CD14-positive monocyte (primary cell): ENCODE data around the gene IFT57. TPM values are rescaled to one million over a fixed set of nuclear protein-coding genes. Genes with fewer than 3 reads are reported as not detected.
A peak's percentile ranks its signal among the peaks of the same experiment; 100 is the strongest.

Experiments
- DNase-seq, 3 donors: peaks; one replicate each; pipeline ENCODE4 v3.0.0-alpha.2; 2011 to 2022
- H2AFZ ChIP-seq: 2 replicates; pipeline ENCODE4 v1.6.0; 2012; ENCODE audit warnings: mild to moderate bottlenecking, low read depth, low read length, inconsistent platforms; ENCODE audit not compliant: insufficient read depth, poor library complexity, severe bottlenecking
- H3K27ac ChIP-seq, 2 donors: 1 replicate in 1 of 2; 2 replicates in 1 of 2; pipeline ENCODE4 v1.5.1; 2012 to 2013; ENCODE audit warnings: low read length in 2 of 2, control low read depth in 1 of 2, inconsistent platforms in 1 of 2, low read depth in 1 of 2, mild to moderate bottlenecking in 1 of 2
- H3K27me3 ChIP-seq, 2 donors: one replicate each; pipeline versions ENCODE4 v1.6.0 to v1.6.1; 2011 to 2013; ENCODE audit warnings: low read length in 2 of 2; ENCODE audit not compliant: control insufficient read depth in 2 of 2, insufficient read depth in 2 of 2
- H3K36me3 ChIP-seq, 2 donors: replicated peaks in 1 of 2; 1 replicate in 1 of 2; 2 replicates in 1 of 2; pipeline versions ENCODE4 v1.5.1 to v1.6.1; 2012 to 2013; ENCODE audit warnings: low read length in 2 of 2, control low read depth in 1 of 2, inconsistent platforms in 1 of 2, mild to moderate bottlenecking in 1 of 2; ENCODE audit not compliant: insufficient read depth in 2 of 2, control insufficient read depth in 1 of 2
- H3K4me1 ChIP-seq, 2 donors: 1 replicate in 1 of 2; 2 replicates in 1 of 2; pipeline versions ENCODE4 v1.5.1 to v1.6.1; 2012 to 2013; ENCODE audit warnings: low read length in 2 of 2, control low read depth in 1 of 2, inconsistent platforms in 1 of 2, mild to moderate bottlenecking in 1 of 2, moderate library complexity in 1 of 2; ENCODE audit not compliant: insufficient read depth in 2 of 2, control insufficient read depth in 1 of 2
- H3K4me2 ChIP-seq: replicated peaks from 2 replicates; pipeline ENCODE3; 2012; ENCODE audit warnings: low read length, moderate library complexity, mild to moderate bottlenecking; ENCODE audit not compliant: poor library complexity, severe bottlenecking; ENCODE audit errors: extremely low read depth
- H3K4me3 ChIP-seq, 3 experiments: fragments of 200-600 bp in 1 of 3; sonication (generic) in 1 of 3; replicated peaks in 1 of 3; 1 replicate in 2 of 3; 2 replicates in 1 of 3; pipeline ENCODE4 v1.5.1; 2011 to 2013; ENCODE audit warnings: low read length in 3 of 3, mild to moderate bottlenecking in 3 of 3, control low read depth in 2 of 3, low read depth in 2 of 3, inconsistent platforms in 1 of 3, moderate library complexity in 1 of 3
- H3K79me2 ChIP-seq: 2 replicates; pipeline ENCODE4 v1.6.0; 2012; ENCODE audit warnings: mild to moderate bottlenecking, control low read depth, inconsistent platforms, low read length, moderate library complexity; ENCODE audit not compliant: insufficient read depth
- H3K9ac ChIP-seq: 2 replicates; pipeline ENCODE4 v1.6.0; 2017; ENCODE audit warnings: low read length, mild to moderate bottlenecking; ENCODE audit not compliant: insufficient read depth, poor library complexity, severe bottlenecking
- H3K9me3 ChIP-seq, 2 donors: replicated peaks in 1 of 2; 1 replicate in 1 of 2; 2 replicates in 1 of 2; pipeline versions ENCODE4 v1.5.1 to v1.6.1; 2012 to 2013; ENCODE audit warnings: low read length in 2 of 2, control low read depth in 1 of 2; ENCODE audit not compliant: control insufficient read depth in 1 of 2, insufficient read depth in 1 of 2
- H4K20me1 ChIP-seq: 2 replicates; pipeline ENCODE4 v1.6.0; 2012; ENCODE audit warnings: mild to moderate bottlenecking, low read length, control low read depth, moderate library complexity; ENCODE audit not compliant: insufficient read depth
- H3K27ac Mint-ChIP-seq, 7 donors: one replicate each; pipeline ENCODE4 v1.8.0; 2020; ENCODE audit warnings: mild to moderate bottlenecking in 7 of 7, mixed read lengths in 7 of 7, moderate library complexity in 6 of 7, inconsistent platforms in 2 of 7
- H3K27me3 Mint-ChIP-seq, 3 donors: one replicate each; pipeline ENCODE4 v1.8.0; 2021 to 2022; ENCODE audit warnings: low read depth in 3 of 3, mild to moderate bottlenecking in 3 of 3, mixed read lengths in 3 of 3, moderate library complexity in 3 of 3, inconsistent platforms in 1 of 3
- H3K36me3 Mint-ChIP-seq, 2 donors: one replicate each; pipeline ENCODE4 v1.8.0; 2020; ENCODE audit warnings: mixed read lengths in 2 of 2, inconsistent platforms in 1 of 2, mild to moderate bottlenecking in 1 of 2
- H3K4me1 Mint-ChIP-seq: one replicate; pipeline ENCODE4 v1.8.0; 2020; ENCODE audit warnings: mild to moderate bottlenecking, mixed read lengths
- H3K4me3 Mint-ChIP-seq, 2 donors: one replicate each; pipeline ENCODE4 v1.8.0; 2020; ENCODE audit warnings: mild to moderate bottlenecking in 2 of 2, mixed read lengths in 2 of 2, moderate library complexity in 1 of 2
- H3K9me3 Mint-ChIP-seq, 7 donors: one replicate each; pipeline ENCODE4 v1.8.0; 2020 to 2022; ENCODE audit warnings: mixed read lengths in 7 of 7, mild to moderate bottlenecking in 6 of 7, moderate library complexity in 6 of 7, inconsistent platforms in 2 of 7
- CTCF ChIP-seq: fragments of 200-600 bp; IDR thresholded peaks from one replicate; pipeline ENCODE4 v1.8.0; 2022; ENCODE audit warnings: antibody characterized with exemption, mild to moderate bottlenecking
- WGBS: methylation state at CpG from one replicate; pipeline ENCODE4 v1.1.5; 2013; ENCODE audit warnings: missing lambda C conversion rate; ENCODE audit not compliant: insufficient coverage; 5-methylcytosine and 5-hydroxymethylcytosine counted together
- intact Hi-C, 2 donors: fragments of 100-400 bp; cut with micrococcal nuclease; formaldehyde crosslinking; loops; one replicate each; pipeline versions ENCODE4 v1.15.0 to v1.15.1; 2023
- polyA plus RNA-seq, 3 donors: library from polyadenylated mRNA; depleted of rRNA in 1 of 3; unstranded in 2 of 3; stranded (reverse) in 1 of 3; fragments of 300-500 nt in 2 of 3; fragments of >200 nt in 1 of 3; fragmentation: Illumina TruSeq in 2 of 3; gene quantifications; 1 replicate in 2 of 3; 2 replicates in 1 of 3; pipeline ENCODE4 v1.2.3, GENCODE V29; 2012 to 2021

IFT57 gene
- polyA plus RNA-seq, 3 donors = 4.9 to 22.9 (median 15.1) TPM

- Histone ChIP-seq H3K4me3 (no peak overlapping the region), H3K27me3 (no peaks in the 10 kb centered on the region), H3K9me3 (no peaks in the 10 kb centered on the region), H3K9ac (no peak overlapping the region), H3K27ac (no peak overlapping the region), H3K4me2 (no peak overlapping the region), H2AFZ (no peak overlapping the region), H3K79me2 (peaks cover 16% of the 10 kb centered on the region), H4K20me1 (no peaks in the 10 kb centered on the region), H3K36me3 (no peaks in the 10 kb centered on the region), H3K4me1 (peaks cover 33 to 35% of the 10 kb centered on the region in 2 donors)
- no peak for DNase-seq
- Mint-ChIP-seq H3K27ac (peak overlapping the region in 1 of 7 donors; percentile 100), H3K4me1 (peaks cover 44% of the 10 kb centered on the region), H3K27me3 (peaks cover 0 to 3% (median 0%) of the 10 kb centered on the region in 3 donors), H3K4me3 (no peak overlapping the region), H3K9me3 (peaks cover 0 to 2% (median 0%) of the 10 kb centered on the region in 7 donors), H3K36me3 (no peaks in the 10 kb centered on the region)
- intact Hi-C loops = loop anchor here (10.0 kb wide), 2 partner anchors 130 to 360 kb away; partner anchors contain the start of genes CD47 (in 2 of the 2), CIP2A (in 1 of the 2) and DZIP3 (in 1 of the 2)
- no CpG with 5 or more reads among the region's 1 CpG for WGBS
- no peak for TF ChIP-seq CTCF
These were observed 3.0 kb upstream of the IFT57 start for GRCh38 chr3:108225221-108225620.

- peak; percentile 46 to 80 (median 74) for DNase-seq
- intact Hi-C loops = loop anchor here (5.0 to 10.0 kb wide), 3 partner anchors 102 to 361 kb away; partner anchors contain the start of genes CD47 (in 2 of the 2), CIP2A (in 1 of the 2) and DZIP3 (in 1 of the 2)
- Histone ChIP-seq H3K4me1 (peaks cover 33 to 35% of the 10 kb centered on the region in 2 donors), H4K20me1 (no peaks in the 10 kb centered on the region), H2AFZ (peak overlapping the region; percentile 97), H3K27ac (peak overlapping the region in 1 of 2 donors; percentile 82), H3K79me2 (peaks cover 16% of the 10 kb centered on the region), H3K27me3 (no peaks in the 10 kb centered on the region), H3K4me2 (peak overlapping the region; percentile 88), H3K36me3 (no peaks in the 10 kb centered on the region), H3K9me3 (no peaks in the 10 kb centered on the region), H3K4me3 (peak overlapping the region in 2 of 3 experiments; percentile 22 to 84), H3K9ac (no peak overlapping the region)
- TF ChIP-seq CTCF = no peak
- peak overlapping the region; percentile 84 to 100 (median 91) for H3K27ac Mint-ChIP-seq
- H3K4me1 Mint-ChIP-seq = peaks cover 46% of the 10 kb centered on the region
- H3K36me3 Mint-ChIP-seq = no peaks in the 10 kb centered on the region
- peaks cover 0 to 3% (median 0%) of the 10 kb centered on the region in 3 donors for H3K27me3 Mint-ChIP-seq
- WGBS = no CpG with 5 or more reads among the region's 4 CpGs
- peak overlapping the region; percentile 28 to 73 for H3K4me3 Mint-ChIP-seq
- H3K9me3 Mint-ChIP-seq = peaks cover 0 to 2% (median 0%) of the 10 kb centered on the region in 7 donors
These were observed 1.7 kb upstream of the IFT57 start for GRCh38 chr3:108223928-108224327.
